Measurements from ENCODE around the gene GPT2. TPM values are rescaled to one million over a fixed set of nuclear protein-coding genes. Genes with fewer than 3 reads are reported as not detected.

GPT2 gene
- polyA plus RNA-seq, 3 donors, result 0.98 to 1.5 (median 1.4) TPM

GRCh38 chr16:46908540-46909372, 24.6 kb downstream of the GPT2 start:
- H3K4me1 Mint-ChIP-seq, result peaks cover 15% of the 10 kb centered on the region
- Histone ChIP-seq H3K4me2 (replicated peaks; ENCODE audit: extremely low read depth, low read length, poor library complexity, severe bottlenecking) (no peak overlapping the region), H3K4me1 (ENCODE audit: control insufficient read depth in 1 of 2, insufficient read depth in 2 of 2, low read length in 2 of 2) (no peaks in the 10 kb centered on the region), H3K27me3 (ENCODE audit: control insufficient read depth in 2 of 2, insufficient read depth in 2 of 2, low read length in 2 of 2) (no peaks in the 10 kb centered on the region), H3K79me2 (ENCODE audit: insufficient read depth, low read length) (no peaks in the 10 kb centered on the region), H3K36me3 (replicated peaks in 1 of 2; ENCODE audit: control insufficient read depth in 1 of 2, insufficient read depth in 2 of 2, low read length in 2 of 2) (peaks cover 0 to 16% of the 10 kb centered on the region in 2 donors), H3K4me3 (replicated peaks in 1 of 3; ENCODE audit: low read depth in 2 of 3, low read length in 3 of 3) (no peak overlapping the region), H4K20me1 (ENCODE audit: insufficient read depth, low read length) (no peaks in the 10 kb centered on the region), H3K9me3 (replicated peaks in 1 of 2; ENCODE audit: control insufficient read depth in 1 of 2, insufficient read depth in 1 of 2, low read length in 2 of 2) (no peaks in the 10 kb centered on the region), H3K9ac (ENCODE audit: insufficient read depth, low read length, poor library complexity, severe bottlenecking) (no peak overlapping the region), H2AFZ (ENCODE audit: insufficient read depth, low read depth, low read length, poor library complexity, severe bottlenecking) (no peak overlapping the region), H3K27ac (ENCODE audit: low read depth in 1 of 2, low read length in 2 of 2) (no peak overlapping the region)
- peak; percentile 91 for TF ChIP-seq CTCF (IDR thresholded peaks at IDR 0.05)
- 100% methylated on average over 2 of the region's 6 CpGs for WGBS (ENCODE audit: insufficient coverage)
- no peaks in the 10 kb centered on the region for H3K9me3 Mint-ChIP-seq
- H3K27me3 Mint-ChIP-seq (ENCODE audit: low read depth in 3 of 3), result no peaks in the 10 kb centered on the region
- intact Hi-C loops (cut with micrococcal nuclease), result loop anchor here (1.0 to 10.0 kb wide), 3 partner anchors 54 to 234 kb away; no protein-coding TSS in a partner anchor
- peak; percentile 46 to 61 (median 58) for DNase-seq
- no peak overlapping the region for H3K4me3 Mint-ChIP-seq
- H3K36me3 Mint-ChIP-seq, result peaks cover 14 to 25% of the 10 kb centered on the region in 2 donors
- H3K27ac Mint-ChIP-seq, result peak overlapping the region in 2 of 7 donors; percentile 37 to 50

- H3K4me1 ChIP-seq (ENCODE audit: control insufficient read depth in 1 of 2, insufficient read depth in 2 of 2, low read length in 2 of 2), result no peaks in the 10 kb centered on the region
- H3K36me3 Mint-ChIP-seq, result peaks cover 16 to 34% of the 10 kb centered on the region in 2 donors
- H3K4me1 Mint-ChIP-seq, result peaks cover 11% of the 10 kb centered on the region
- H3K9ac ChIP-seq (ENCODE audit: insufficient read depth, low read length, poor library complexity, severe bottlenecking), result no peak overlapping the region
- no peak overlapping the region for H2AFZ ChIP-seq (ENCODE audit: insufficient read depth, low read depth, low read length, poor library complexity, severe bottlenecking)
- no peaks in the 10 kb centered on the region for H3K9me3 ChIP-seq (replicated peaks in 1 of 2; ENCODE audit: control insufficient read depth in 1 of 2, insufficient read depth in 1 of 2, low read length in 2 of 2)
- no peaks in the 10 kb centered on the region for H3K27me3 ChIP-seq (ENCODE audit: control insufficient read depth in 2 of 2, insufficient read depth in 2 of 2, low read length in 2 of 2)
- TF ChIP-seq CTCF (IDR thresholded peaks at IDR 0.05), result no peak
- H3K27me3 Mint-ChIP-seq (ENCODE audit: low read depth in 3 of 3), result no peaks in the 10 kb centered on the region
- DNase-seq, result no peak
- intact Hi-C loops (cut with micrococcal nuclease), result no loop called here
- H3K27ac Mint-ChIP-seq, result no peak overlapping the region
- no peak overlapping the region for H3K4me3 ChIP-seq (replicated peaks in 1 of 3; ENCODE audit: low read depth in 2 of 3, low read length in 3 of 3)
- H3K27ac ChIP-seq (ENCODE audit: low read depth in 1 of 2, low read length in 2 of 2), result no peak overlapping the region
- no peak overlapping the region for H3K4me3 Mint-ChIP-seq
- H3K79me2 ChIP-seq (ENCODE audit: insufficient read depth, low read length), result no peaks in the 10 kb centered on the region
- peaks cover 0 to 22% of the 10 kb centered on the region in 2 donors for H3K36me3 ChIP-seq (replicated peaks in 1 of 2; ENCODE audit: control insufficient read depth in 1 of 2, insufficient read depth in 2 of 2, low read length in 2 of 2)
- no peak overlapping the region for H3K4me2 ChIP-seq (replicated peaks; ENCODE audit: extremely low read depth, low read length, poor library complexity, severe bottlenecking)
- no peaks in the 10 kb centered on the region for H3K9me3 Mint-ChIP-seq
- no peaks in the 10 kb centered on the region for H4K20me1 ChIP-seq (ENCODE audit: insufficient read depth, low read length)
- 100% methylated on average over 2 of the region's 3 CpGs for WGBS (ENCODE audit: insufficient coverage)
These were observed 26.9 kb downstream of the GPT2 start for GRCh38 chr16:46911038-46911437.
